Gastrocnemius medialis (tissue), 4 donors: ENCODE measurements around the gene RETN.

Experiments used
- POLR2A ChIP-seq, 2 donors: fragments of 450-650 bp; IDR thresholded peaks; one replicate each; pipeline ENCODE4 v1.6.1; 2017; ENCODE audit warnings: antibody characterized with exemption in 2 of 2, mild to moderate bottlenecking in 2 of 2, moderate library complexity in 2 of 2
- TF ChIP-seq, protein P1 (sequence below), 5 experiments: fragments of 450-650 bp in 3 of 5; fragments of 200-600 bp in 2 of 5; sonication (generic) in 2 of 5; IDR thresholded peaks in 4 of 5; conservative IDR thresholded peaks in 1 of 5; 1 replicate in 4 of 5; 2 replicates in 1 of 5; pipeline ENCODE4 v1.5.1; 2016 to 2019; ENCODE audit warnings: antibody characterized with exemption in 5 of 5, mild to moderate bottlenecking in 3 of 5, moderate library complexity in 3 of 5

DNA sequence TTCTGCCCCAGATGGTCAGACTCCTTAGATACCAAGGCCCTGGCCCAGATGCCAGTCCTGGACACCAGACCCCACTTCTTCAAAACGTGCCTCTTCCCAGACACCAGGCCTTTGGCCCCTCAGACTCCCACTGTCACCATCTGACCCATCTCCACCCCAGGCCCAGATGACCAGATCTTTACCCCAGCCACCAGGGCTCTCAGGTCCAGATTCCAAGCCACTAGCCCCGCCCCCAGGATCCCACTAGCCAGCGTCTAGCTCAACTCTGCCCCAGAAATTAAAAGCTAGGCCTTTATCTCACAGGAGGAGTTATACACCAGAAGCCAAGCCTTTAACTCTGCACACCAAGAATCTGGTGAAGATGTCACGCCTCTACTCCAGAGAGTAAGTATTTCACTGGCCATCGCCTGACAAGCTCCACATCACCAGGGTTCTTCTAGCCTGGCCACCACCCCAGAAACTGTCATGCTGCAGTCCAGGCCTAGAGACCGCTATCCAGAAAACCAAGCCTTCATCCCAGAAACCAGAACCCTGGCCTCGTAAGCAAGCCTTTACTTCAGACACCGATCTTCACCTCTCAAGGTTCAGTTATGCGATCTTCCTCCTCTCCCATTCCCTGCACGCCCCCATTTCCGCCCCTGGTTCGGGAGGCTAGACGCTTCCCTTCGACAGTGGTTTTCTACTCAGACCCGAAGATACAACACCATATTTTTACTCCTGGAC lies 40.1 kb upstream of the RETN start:
- TF ChIP-seq, protein P1, sequence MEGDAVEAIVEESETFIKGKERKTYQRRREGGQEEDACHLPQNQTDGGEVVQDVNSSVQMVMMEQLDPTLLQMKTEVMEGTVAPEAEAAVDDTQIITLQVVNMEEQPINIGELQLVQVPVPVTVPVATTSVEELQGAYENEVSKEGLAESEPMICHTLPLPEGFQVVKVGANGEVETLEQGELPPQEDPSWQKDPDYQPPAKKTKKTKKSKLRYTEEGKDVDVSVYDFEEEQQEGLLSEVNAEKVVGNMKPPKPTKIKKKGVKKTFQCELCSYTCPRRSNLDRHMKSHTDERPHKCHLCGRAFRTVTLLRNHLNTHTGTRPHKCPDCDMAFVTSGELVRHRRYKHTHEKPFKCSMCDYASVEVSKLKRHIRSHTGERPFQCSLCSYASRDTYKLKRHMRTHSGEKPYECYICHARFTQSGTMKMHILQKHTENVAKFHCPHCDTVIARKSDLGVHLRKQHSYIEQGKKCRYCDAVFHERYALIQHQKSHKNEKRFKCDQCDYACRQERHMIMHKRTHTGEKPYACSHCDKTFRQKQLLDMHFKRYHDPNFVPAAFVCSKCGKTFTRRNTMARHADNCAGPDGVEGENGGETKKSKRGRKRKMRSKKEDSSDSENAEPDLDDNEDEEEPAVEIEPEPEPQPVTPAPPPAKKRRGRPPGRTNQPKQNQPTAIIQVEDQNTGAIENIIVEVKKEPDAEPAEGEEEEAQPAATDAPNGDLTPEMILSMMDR (IDR thresholded peaks at IDR 0.05 in 4 of 5, conservative IDR thresholded peaks at IDR 0.05 in 1 of 5): no peak
- no peak for TF ChIP-seq POLR2A (IDR thresholded peaks at IDR 0.05)
